MCF 10A (cell line): ENCODE results near the gene NHSL2. TPM values are rescaled to one million over a fixed set of nuclear protein-coding genes. Genes with fewer than 3 reads are reported as not detected.

Experiments used
- BruUV-seq: library from RNA; stranded (reverse); fragments of 400-500 nt; replicated peaks from 2 replicates; lab custom pipeline; 2021; lab: Mats Ljungman, UMichigan
- CTCF ChIA-PET: fragments of 300-600 bp; sonication (Branson Sonifier 250); formaldehyde crosslinking; extraction: SDS; loops from one replicate; lab custom pipeline; 2021; ENCODE audit warnings: antibody characterized with exemption, inconsistent platforms; lab: Yijun Ruan, JAX
- POLR2A ChIA-PET: fragments of 300-600, 350-650 bp; sonication (Branson Sonifier 250); formaldehyde crosslinking; extraction: SDS; loops from one replicate; lab custom pipeline; 2020; ENCODE audit warnings: antibody characterized with exemption, inconsistent platforms; lab: Yijun Ruan, JAX
- DNase-seq: peaks from one replicate; pipeline ENCODE4 v3.0.0-alpha.2; 2018; ENCODE audit not compliant: unreplicated experiment
- H3K27ac Mint-ChIP-seq: one replicate; pipeline ENCODE4 v1.8.0; 2022; ENCODE audit warnings: mild to moderate bottlenecking, low read depth, mixed read lengths; ENCODE audit not compliant: unreplicated experiment
- H3K27me3 Mint-ChIP-seq: one replicate; pipeline ENCODE4 v1.8.0; 2022; ENCODE audit warnings: mixed read lengths; ENCODE audit not compliant: insufficient read depth, unreplicated experiment
- H3K36me3 Mint-ChIP-seq: one replicate; pipeline ENCODE4 v1.8.0; 2022; ENCODE audit warnings: mild to moderate bottlenecking, moderate library complexity, mixed read lengths; ENCODE audit not compliant: insufficient read depth, unreplicated experiment
- H3K4me1 Mint-ChIP-seq: one replicate; pipeline ENCODE4 v1.8.0; 2022; ENCODE audit warnings: mixed read lengths; ENCODE audit not compliant: insufficient read depth, unreplicated experiment
- H3K4me3 Mint-ChIP-seq: one replicate; pipeline ENCODE4 v1.8.0; 2022; ENCODE audit warnings: mild to moderate bottlenecking, moderate library complexity, mixed read lengths; ENCODE audit not compliant: unreplicated experiment
- H3K9me3 Mint-ChIP-seq: one replicate; pipeline ENCODE4 v1.8.0; 2022; ENCODE audit warnings: mixed read lengths; ENCODE audit not compliant: unreplicated experiment
- CTCF ChIP-seq: fragments of 200-600 bp; IDR thresholded peaks from one replicate; pipeline ENCODE4 v1.8.0; 2022; ENCODE audit warnings: antibody characterized with exemption, mild to moderate bottlenecking; ENCODE audit not compliant: unreplicated experiment
- intact Hi-C: fragments of 100-400 bp; cut with micrococcal nuclease; formaldehyde crosslinking; loops from 2 replicates; pipeline ENCODE4 v1.14.1; 2022
- total RNA-seq: library from RNA; stranded (reverse); gene quantifications from 2 replicates; pipeline ENCODE4 v1.2.3, GENCODE V29; 2022

NHSL2 gene
- total RNA-seq, 1 experiment from 2014 or later, result not detected

- POLR2A ChIA-PET, result interaction anchor here (0.6 kb wide), 1 partner anchor 100 kb away, joined by 3 read pairs; the partner anchor contains the start of gene RTL5
- CTCF ChIA-PET, result interaction anchor here (1.4 to 6.5 kb wide), 2 partner anchors 9 to 12 kb away, joined by 5 to 53 read pairs; no protein-coding TSS in a partner anchor
- Mint-ChIP-seq H3K4me1 (peaks cover 10% of the 10 kb centered on the region), H3K4me3 (no peak overlapping the region), H3K27ac (no peak overlapping the region), H3K9me3 (no peaks in the 10 kb centered on the region), H3K36me3 (no peaks in the 10 kb centered on the region), H3K27me3 (peaks cover 83% of the 10 kb centered on the region)
- BruUV-seq, result no TSS peak
- no peak for DNase-seq
- intact Hi-C loops, result no loop called here
- TF ChIP-seq CTCF, result no peak
These were observed 120.5 kb downstream of the NHSL2 start for GRCh38 chrX:72031118-72031517.

GRCh38 chrX:72031634-72032033 is 121.0 kb downstream of the NHSL2 start:
- H3K4me1 Mint-ChIP-seq, result peaks cover 10% of the 10 kb centered on the region
- H3K9me3 Mint-ChIP-seq, result no peaks in the 10 kb centered on the region
- no TSS peak for BruUV-seq
- TF ChIP-seq CTCF, result no peak
- no peak overlapping the region for H3K4me3 Mint-ChIP-seq
- no peaks in the 10 kb centered on the region for H3K36me3 Mint-ChIP-seq
- ChIA-PET CTCF (interaction anchor here (1.4 to 6.5 kb wide), 2 partner anchors 9 to 13 kb away, joined by 5 to 53 read pairs; no protein-coding TSS in a partner anchor), POLR2A (no interaction called here)
- no peak for DNase-seq
- intact Hi-C loops, result no loop called here
- no peak overlapping the region for H3K27ac Mint-ChIP-seq
- peaks cover 83% of the 10 kb centered on the region for H3K27me3 Mint-ChIP-seq

GRCh38 chrX:72037601-72038000 is 127.0 kb downstream of the NHSL2 start:
- peaks cover 84% of the 10 kb centered on the region for H3K27me3 Mint-ChIP-seq

GRCh38 chrX:72038016-72038415 is 127.4 kb downstream of the NHSL2 start:
- no TSS peak for BruUV-seq
- CTCF ChIA-PET, result no interaction called here
- intact Hi-C loops, result no loop called here
- DNase-seq, result no peak
- peaks cover 85% of the 10 kb centered on the region for H3K27me3 Mint-ChIP-seq
- no peak for TF ChIP-seq CTCF
- H3K4me3 Mint-ChIP-seq, result no peak overlapping the region
- POLR2A ChIA-PET, result no interaction called here
- no peaks in the 10 kb centered on the region for H3K4me1 Mint-ChIP-seq
- no peaks in the 10 kb centered on the region for H3K36me3 Mint-ChIP-seq
- no peaks in the 10 kb centered on the region for H3K9me3 Mint-ChIP-seq
- H3K27ac Mint-ChIP-seq, result no peak overlapping the region

More at GRCh38 chrX:72037601-72038000, 127.0 kb downstream of the NHSL2 start:
- intact Hi-C loops, result no loop called here
- ChIA-PET CTCF (no interaction called here), POLR2A (no interaction called here)
- no TSS peak for BruUV-seq
- no peaks in the 10 kb centered on the region for H3K9me3 Mint-ChIP-seq
- no peak overlapping the region for H3K4me3 Mint-ChIP-seq
- no peak overlapping the region for H3K27ac Mint-ChIP-seq
- no peaks in the 10 kb centered on the region for H3K36me3 Mint-ChIP-seq
- TF ChIP-seq CTCF, result no peak
- no peak for DNase-seq
- H3K4me1 Mint-ChIP-seq, result no peaks in the 10 kb centered on the region
